Ovary (tissue), 9 donors: ENCODE results near the gene ADARB2. TPM values are rescaled to one million over a fixed set of nuclear protein-coding genes. Genes with fewer than 3 reads are reported as not detected.

ENCODE experiments used
- DNase-seq, 5 donors: peaks; one replicate each; pipeline ENCODE4 v3.0.0-alpha.2; 2019 to 2020
- H3K27ac ChIP-seq, 2 donors: fragments of 200-600 bp; one replicate each; pipeline versions ENCODE4 v1.5.1 to v1.8.0; 2019 to 2022
- H3K27me3 ChIP-seq: fragments of 200-600 bp; one replicate; pipeline ENCODE4 v1.8.0; 2022
- H3K36me3 ChIP-seq: fragments of 200-600 bp; sonication (generic); one replicate; pipeline ENCODE4 v1.5.1; 2019
- H3K4me1 ChIP-seq: one replicate; pipeline ENCODE4 v1.8.1; 2013; ENCODE audit warnings: mild to moderate bottlenecking, moderate library complexity; ENCODE audit not compliant: insufficient read depth
- H3K4me3 ChIP-seq: fragments of 200-600 bp; sonication (generic); one replicate; pipeline ENCODE4 v1.5.1; 2017
- H3K9me3 ChIP-seq, 2 donors: fragments of 200-600 bp in 1 of 2; sonication (generic) in 1 of 2; one replicate each; pipeline versions ENCODE4 v1.5.1 to v1.8.1; 2013 to 2019; ENCODE audit warnings: mild to moderate bottlenecking in 1 of 2, moderate library complexity in 1 of 2
- EP300 ChIP-seq: sonication (generic); formaldehyde crosslinking; IDR thresholded peaks from one replicate; pipeline ENCODE4 v1.6.1; 2017; ENCODE audit warnings: antibody characterized with exemption
- POLR2A ChIP-seq: fragments of 450-650 bp; IDR thresholded peaks from one replicate; pipeline ENCODE4 v1.6.1; 2017; ENCODE audit warnings: antibody characterized with exemption, mild to moderate bottlenecking, moderate library complexity
- WGBS, 3 donors: extraction: QIAGEN DNeasy Blood & Tissue Kit in 1 of 3; methylation state at CpG; one replicate each; pipeline versions ENCODE4 v1.1.5 to v1.1.7; 2013 to 2017; 5-methylcytosine and 5-hydroxymethylcytosine counted together
- intact Hi-C, 4 donors: fragments of 100-400 bp; cut with DNase I; formaldehyde crosslinking; loops; one replicate each; pipeline versions ENCODE4 v1.11.0 to v1.15.1; 2022 to 2023
- polyA plus RNA-seq, 2 donors: library from polyadenylated mRNA; stranded (reverse); fragments of 200-250 nt in 1 of 2; fragments of 350-450 nt in 1 of 2; fragmentation: Illumina TruSeq in 1 of 2; extraction: RNeasy Lipid Tissue Mini Kit (QIAGEN cat#74804) in 1 of 2; gene quantifications; one replicate each; pipeline ENCODE4 v1.2.3, GENCODE V29; 2013 to 2014
- total RNA-seq, 7 donors: library from RNA; depleted of rRNA in 2 of 7; stranded (reverse); fragments of >200 nt in 2 of 7; fragmentation: NEBNext Ultra II Directional in 3 of 7; extraction: Animal tissue kit (Norgen Biotek cat#: 25700) in 3 of 7; gene quantifications; one replicate each; pipeline versions ENCODE4 v1.1.0 to v1.2.4, GENCODE V29; 2016 to 2023
- TF ChIP-seq, protein P1 (sequence below), 3 donors: fragments of 450-650 bp in 2 of 3; fragments of 200-600 bp in 1 of 3; IDR thresholded peaks; one replicate each; pipeline versions ENCODE4 v1.5.1 to v1.8.0; 2016 to 2022; ENCODE audit warnings: antibody characterized with exemption in 3 of 3, mild to moderate bottlenecking in 1 of 3
- donor health status: DM: no; HTN: no; CAD: no; lungs with moderate emphysema.
- donor health status: DM: no; HTN: no; CAD: no.
- donor health status: Bipolar disorder and iron deficiency.
- donor health status: DM: yes; HTN: yes; CAD: no.
- donor health status: DM: no; HTN: no; CAD: no.
- donor health status: DM: yes; HTN: yes; CAD: no.

Gene ADARB2
- total and polyA plus RNA-seq, 9 donors = 0.12 to 2.0 (median 0.36) TPM; not detected in 2

DNA sequence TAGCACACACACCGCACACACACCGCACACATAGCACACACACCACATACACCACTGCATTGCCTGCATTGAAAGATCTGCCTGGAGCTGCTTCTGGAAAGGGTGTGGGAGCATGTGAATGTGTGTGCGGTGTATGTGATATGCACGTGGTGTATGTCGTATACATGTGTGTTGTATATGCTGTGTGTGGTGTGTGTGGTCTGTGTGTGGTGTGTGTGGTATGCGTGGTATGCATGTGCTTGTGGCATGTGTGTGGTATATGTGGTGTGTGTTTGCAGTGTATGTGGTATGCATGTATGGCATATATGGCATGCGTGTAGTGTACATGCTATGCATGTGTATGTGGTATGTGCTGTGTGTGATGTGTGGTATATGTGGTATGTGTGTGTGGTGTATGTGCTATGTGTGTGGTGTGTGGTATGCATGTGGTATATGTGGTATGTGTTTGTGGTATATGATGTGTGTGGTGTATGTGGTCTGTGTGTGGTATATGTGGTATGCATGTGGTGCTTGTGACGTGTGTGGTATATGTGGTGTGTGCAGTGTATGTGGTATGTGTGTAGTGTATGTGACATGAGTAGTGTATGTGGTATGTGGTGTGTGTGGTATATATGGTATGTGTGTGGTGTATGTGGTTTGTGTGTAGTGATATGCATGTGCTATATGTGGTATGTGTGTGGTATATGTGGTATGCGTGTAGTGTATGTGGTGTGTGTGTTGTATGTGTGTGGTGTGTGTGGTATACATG, 505.0 kb downstream of the ADARB2 start:
- H3K27me3 ChIP-seq = no peaks in the 10 kb centered on the region
- DNase-seq = no peak
- WGBS, 3 donors = 94 to 97% (median 96%) methylated on average over 9 of the region's 9 CpGs
- intact Hi-C loops = no loop called here
- H3K4me3 ChIP-seq = no peak overlapping the region
- H3K36me3 ChIP-seq = no peaks in the 10 kb centered on the region
- no peak overlapping the region for H3K27ac ChIP-seq
- no peaks in the 10 kb centered on the region for H3K4me1 ChIP-seq
- H3K9me3 ChIP-seq = no peaks in the 10 kb centered on the region
- TF ChIP-seq, protein P1, sequence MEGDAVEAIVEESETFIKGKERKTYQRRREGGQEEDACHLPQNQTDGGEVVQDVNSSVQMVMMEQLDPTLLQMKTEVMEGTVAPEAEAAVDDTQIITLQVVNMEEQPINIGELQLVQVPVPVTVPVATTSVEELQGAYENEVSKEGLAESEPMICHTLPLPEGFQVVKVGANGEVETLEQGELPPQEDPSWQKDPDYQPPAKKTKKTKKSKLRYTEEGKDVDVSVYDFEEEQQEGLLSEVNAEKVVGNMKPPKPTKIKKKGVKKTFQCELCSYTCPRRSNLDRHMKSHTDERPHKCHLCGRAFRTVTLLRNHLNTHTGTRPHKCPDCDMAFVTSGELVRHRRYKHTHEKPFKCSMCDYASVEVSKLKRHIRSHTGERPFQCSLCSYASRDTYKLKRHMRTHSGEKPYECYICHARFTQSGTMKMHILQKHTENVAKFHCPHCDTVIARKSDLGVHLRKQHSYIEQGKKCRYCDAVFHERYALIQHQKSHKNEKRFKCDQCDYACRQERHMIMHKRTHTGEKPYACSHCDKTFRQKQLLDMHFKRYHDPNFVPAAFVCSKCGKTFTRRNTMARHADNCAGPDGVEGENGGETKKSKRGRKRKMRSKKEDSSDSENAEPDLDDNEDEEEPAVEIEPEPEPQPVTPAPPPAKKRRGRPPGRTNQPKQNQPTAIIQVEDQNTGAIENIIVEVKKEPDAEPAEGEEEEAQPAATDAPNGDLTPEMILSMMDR (IDR thresholded peaks at IDR 0.05) = no peak
- TF ChIP-seq POLR2A (no peak), EP300 (no peak)

DNA sequence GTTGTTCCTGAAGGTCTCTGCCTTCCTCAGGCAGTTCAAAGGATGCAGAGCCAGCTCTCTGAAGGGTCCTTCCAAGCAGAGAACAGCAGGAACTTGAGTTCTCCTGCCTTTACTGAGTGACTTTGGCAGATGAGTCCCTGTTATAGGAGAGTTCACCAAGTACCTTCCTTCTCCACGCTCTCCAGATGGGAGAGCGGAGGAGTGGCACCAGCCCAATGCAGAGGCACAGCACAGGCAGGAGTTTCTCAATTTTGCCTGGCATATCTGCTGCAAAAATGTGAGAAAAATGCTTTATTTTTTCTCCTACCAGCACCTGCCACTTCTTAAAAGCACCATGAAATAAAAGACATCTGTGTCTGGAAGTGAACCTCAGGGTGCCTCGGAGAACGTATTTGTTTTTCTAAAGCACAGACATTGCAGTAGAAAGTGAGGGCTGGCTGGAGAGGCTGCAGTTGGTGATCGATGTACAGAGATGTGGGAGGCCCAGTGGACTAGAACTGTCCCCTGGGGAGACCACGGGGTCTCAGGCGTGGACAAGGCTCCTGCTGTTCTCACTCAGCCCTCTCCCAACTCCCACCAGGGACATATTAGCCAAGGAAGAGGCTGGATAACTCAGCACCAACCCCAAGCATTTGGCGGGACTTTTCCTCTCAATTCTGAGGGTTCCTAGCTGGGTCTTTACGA, 506.6 kb downstream of the ADARB2 start:
- Histone ChIP-seq H3K4me1 (no peaks in the 10 kb centered on the region), H3K9me3 (no peaks in the 10 kb centered on the region), H3K27ac (no peak overlapping the region), H3K27me3 (no peaks in the 10 kb centered on the region), H3K4me3 (no peak overlapping the region), H3K36me3 (no peaks in the 10 kb centered on the region)
- TF ChIP-seq POLR2A = no peak
- TF ChIP-seq, protein P1 (IDR thresholded peaks at IDR 0.05) = no peak
- no peak for TF ChIP-seq EP300
- 57 to 61% (median 59%) methylated on average over 9 of the region's 9 CpGs for WGBS, 3 donors
- intact Hi-C loops = no loop called here
- DNase-seq = no peak

DNA sequence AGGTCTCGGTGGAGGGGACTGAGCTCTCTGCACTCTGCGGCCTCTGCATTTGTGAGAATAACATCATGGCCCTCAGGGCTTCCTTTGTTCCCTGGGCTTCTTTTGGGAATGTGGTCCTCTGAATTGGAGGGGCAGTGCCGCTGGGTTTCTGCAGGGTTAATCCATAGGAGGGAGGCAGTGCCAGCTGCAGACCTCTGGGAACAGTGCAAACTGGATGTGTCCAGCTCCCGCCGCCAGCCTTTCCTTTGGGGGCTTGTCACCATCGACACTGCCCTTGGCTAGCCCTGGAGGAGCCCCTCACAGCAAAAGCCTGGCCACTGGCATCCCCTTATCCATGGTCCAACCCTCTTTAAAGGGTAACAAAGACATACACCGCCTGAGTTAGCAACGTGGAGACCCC, 507.2 kb downstream of the ADARB2 start:
- 74 to 84% (median 79%) methylated on average over 8 of the region's 8 CpGs for WGBS, 3 donors
- no peaks in the 10 kb centered on the region for H3K27me3 ChIP-seq
- H3K36me3 ChIP-seq = no peaks in the 10 kb centered on the region
- intact Hi-C loops = no loop called here
- no peak overlapping the region for H3K4me3 ChIP-seq
- no peak for DNase-seq
- H3K27ac ChIP-seq = no peak overlapping the region
- TF ChIP-seq POLR2A (no peak), EP300 (no peak)
- TF ChIP-seq, protein P1 (IDR thresholded peaks at IDR 0.05) = no peak
- H3K4me1 ChIP-seq = no peaks in the 10 kb centered on the region
- no peaks in the 10 kb centered on the region for H3K9me3 ChIP-seq

DNA sequence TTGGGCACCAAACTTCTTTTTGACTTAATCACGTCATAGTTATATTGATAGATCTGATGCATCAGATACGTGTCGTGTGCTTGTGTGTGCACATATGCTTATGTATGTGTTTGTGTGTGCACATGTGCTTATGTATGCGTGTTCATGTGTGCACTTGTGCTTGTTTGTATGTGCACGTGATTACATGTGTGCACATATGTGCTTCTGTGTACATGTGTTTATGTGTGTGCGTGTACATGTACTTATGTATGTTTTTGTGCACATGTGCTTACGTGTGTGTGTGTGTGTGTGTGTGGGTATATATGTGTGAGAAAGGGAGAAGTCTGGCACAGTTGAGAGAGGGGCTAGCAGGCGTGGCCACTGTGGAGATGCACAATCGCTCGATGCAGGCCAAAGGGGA, 507.8 kb downstream of the ADARB2 start:
- WGBS, 3 donors = 88 to 93% (median 90%) methylated on average over 10 of the region's 10 CpGs
- H3K36me3 ChIP-seq = no peaks in the 10 kb centered on the region
- no peak overlapping the region for H3K27ac ChIP-seq
- TF ChIP-seq POLR2A (no peak), EP300 (no peak)
- TF ChIP-seq, protein P1 (IDR thresholded peaks at IDR 0.05) = no peak
- H3K4me1 ChIP-seq = no peaks in the 10 kb centered on the region
- no peak for DNase-seq
- intact Hi-C loops = no loop called here
- no peaks in the 10 kb centered on the region for H3K9me3 ChIP-seq
- H3K4me3 ChIP-seq = no peak overlapping the region
- no peaks in the 10 kb centered on the region for H3K27me3 ChIP-seq
